AG09309 (cell line): ENCODE measurements around the gene UROS.

Source experiments
- DNase-seq: peaks from one replicate; pipeline ENCODE4 v3.0.0-alpha.2; 2010; ENCODE audit warnings: low read depth
- H3K4me3 ChIP-seq: 2 replicates; pipeline ENCODE4 v1.5.1; 2011; ENCODE audit warnings: mild to moderate bottlenecking, low read depth, low read length, moderate library complexity; ENCODE audit not compliant: control insufficient read depth
- CTCF ChIP-seq: IDR thresholded peaks from 2 replicates; pipeline ENCODE4 v1.5.1; 2011; ENCODE audit warnings: mild to moderate bottlenecking, low read depth, low read length, inconsistent platforms; ENCODE audit not compliant: insufficient read depth, control insufficient read depth; ENCODE audit errors: missing control alignments

UROS gene

GRCh38 chr10:125744909-125745308, 78.1 kb downstream of the UROS start:
- no peak for TF ChIP-seq CTCF
- DNase-seq: no peak
- H3K4me3 ChIP-seq: no peak overlapping the region

GRCh38 chr10:125742465-125742864, 80.6 kb downstream of the UROS start:
- DNase-seq: no peak
- TF ChIP-seq CTCF: peak; percentile 12
- H3K4me3 ChIP-seq: no peak overlapping the region

- H3K4me3 ChIP-seq: no peak overlapping the region
- no peak for TF ChIP-seq CTCF
- no peak for DNase-seq
Observed at GRCh38 chr10:125739994-125740679, 82.9 kb downstream of the UROS start.
